WTC11 (cell line): ENCODE data around the gene BLOC1S4. TPM values are rescaled to one million over a fixed set of nuclear protein-coding genes. Genes with fewer than 3 reads are reported as not detected.

ENCODE experiments used
- ATAC-seq: fragments of 200-7000 bp; cut with Tn5 transposase; 2 replicates; pipeline ENCODE4 v1.10.0; 2021; ENCODE audit warnings: mild to moderate bottlenecking, moderate library complexity
- CTCF ChIA-PET: fragments of 300-600 bp; sonication (Branson Sonifier 250); formaldehyde crosslinking; loops from one replicate; lab custom pipeline; 2021; ENCODE audit warnings: antibody characterized with exemption; lab: Charles Lee
- POLR2A ChIA-PET: fragments of 350-600 bp; sonication (Branson Sonifier 250); formaldehyde crosslinking; loops from one replicate; lab custom pipeline; 2021; ENCODE audit warnings: antibody characterized with exemption; lab: Charles Lee
- DNase-seq: peaks from one replicate; pipeline ENCODE4 v3.0.0; 2021; ENCODE audit warnings: low spot score
- H3K27ac Mint-ChIP-seq: 2 replicates; pipeline ENCODE4 v1.8.0; 2021; ENCODE audit warnings: mixed read lengths
- H3K27me3 Mint-ChIP-seq: 2 replicates; pipeline ENCODE4 v1.8.0; 2021; ENCODE audit warnings: low read depth, mild to moderate bottlenecking, moderate library complexity, mixed read lengths
- H3K36me3 Mint-ChIP-seq: 2 replicates; pipeline ENCODE4 v1.8.0; 2021; ENCODE audit warnings: mixed read lengths
- H3K4me1 Mint-ChIP-seq: 2 replicates; pipeline ENCODE4 v1.8.0; 2022; ENCODE audit warnings: mixed read lengths
- H3K4me3 Mint-ChIP-seq: 2 replicates; pipeline ENCODE4 v1.8.0; 2021; ENCODE audit warnings: mild to moderate bottlenecking, moderate library complexity, mixed read lengths
- H3K9me3 Mint-ChIP-seq: 2 replicates; pipeline ENCODE4 v1.8.0; 2021; ENCODE audit warnings: mixed read lengths
- CREM ChIP-seq: sonication (generic); formaldehyde crosslinking; IDR thresholded peaks from 2 replicates; pipeline ENCODE4 v1.8.1; 2022; ENCODE audit warnings: mild to moderate bottlenecking, missing genetic modification reagents, moderate library complexity
- ERG ChIP-seq: fragments of 250-450 bp; sonication (Bioruptor Pico); IDR thresholded peaks from 2 replicates; pipeline ENCODE4 v1.8.0; 2021; ENCODE audit warnings: mild to moderate bottlenecking
- ESRRA ChIP-seq: sonication (generic); formaldehyde crosslinking; IDR thresholded peaks from 2 replicates; pipeline ENCODE4 v1.8.1; 2022; ENCODE audit warnings: mild to moderate bottlenecking, missing genetic modification reagents, borderline replicate concordance
- FOXJ3 ChIP-seq: sonication (generic); formaldehyde crosslinking; IDR thresholded peaks from 2 replicates; pipeline ENCODE4 v1.9.0; 2021; ENCODE audit warnings: missing genetic modification reagents, mild to moderate bottlenecking, borderline replicate concordance
- FOXP4 ChIP-seq: sonication (generic); formaldehyde crosslinking; IDR thresholded peaks from 2 replicates; pipeline ENCODE4 v1.8.0; 2022; ENCODE audit warnings: mild to moderate bottlenecking, missing genetic modification reagents
- GABPB1 ChIP-seq: sonication (generic); formaldehyde crosslinking; IDR thresholded peaks from 2 replicates; pipeline ENCODE4 v1.8.1; 2023; ENCODE audit warnings: mild to moderate bottlenecking, missing genetic modification reagents
- HMGA2 ChIP-seq: fragments of 250-450 bp; sonication (Bioruptor Pico); IDR thresholded peaks from 2 replicates; pipeline ENCODE4 v1.4.0; 2021; ENCODE audit warnings: mild to moderate bottlenecking, moderate library complexity
- MYBL2 ChIP-seq: sonication (generic); formaldehyde crosslinking; IDR thresholded peaks from 2 replicates; pipeline ENCODE4 v1.8.1; 2023; ENCODE audit warnings: mild to moderate bottlenecking, moderate library complexity, missing genetic modification reagents
- NFE2L1 ChIP-seq: sonication (generic); formaldehyde crosslinking; IDR thresholded peaks from 2 replicates; pipeline ENCODE4 v1.8.1; 2023; ENCODE audit warnings: missing genetic modification reagents
- NR1H2 ChIP-seq: sonication (generic); formaldehyde crosslinking; IDR thresholded peaks from 2 replicates; pipeline ENCODE4 v1.9.0; 2021; ENCODE audit warnings: mild to moderate bottlenecking, moderate library complexity, missing genetic modification reagents
- NR2C2 ChIP-seq: sonication (generic); formaldehyde crosslinking; IDR thresholded peaks from 2 replicates; pipeline ENCODE4 v1.8.0; 2022; ENCODE audit warnings: mild to moderate bottlenecking, missing genetic modification reagents
- SMAD4 ChIP-seq: sonication (generic); formaldehyde crosslinking; IDR thresholded peaks from 2 replicates; pipeline ENCODE4 v1.8.0; 2022; ENCODE audit warnings: mild to moderate bottlenecking, missing genetic modification reagents
- TEAD4 ChIP-seq: sonication (generic); formaldehyde crosslinking; IDR thresholded peaks from 2 replicates; pipeline ENCODE4 v1.8.0; 2022; ENCODE audit warnings: mild to moderate bottlenecking, missing genetic modification reagents
- ZNF317 ChIP-seq: sonication (generic); formaldehyde crosslinking; IDR thresholded peaks from 2 replicates; pipeline ENCODE4 v1.8.1; 2023; ENCODE audit warnings: low read depth, mild to moderate bottlenecking, moderate library complexity, missing genetic modification reagents, borderline replicate concordance
- ZNF423 ChIP-seq: fragments of 250-450 bp; sonication (Bioruptor Pico); IDR thresholded peaks from 2 replicates; pipeline ENCODE4 v2.1.2; 2022; ENCODE audit warnings: mild to moderate bottlenecking, moderate library complexity
- total RNA-seq: library from RNA; stranded (reverse); gene quantifications from 3 replicates; pipeline ENCODE4 v1.2.3, GENCODE V29; 2021
- TF ChIP-seq, protein P1 (sequence below): sonication (generic); formaldehyde crosslinking; IDR thresholded peaks from 2 replicates; pipeline ENCODE4 v1.8.1; 2022; ENCODE audit warnings: missing genetic modification reagents, borderline replicate concordance
- TF ChIP-seq, protein P2 (sequence below): fragments of 250-450 bp; sonication (Bioruptor Pico); IDR thresholded peaks from 2 replicates; pipeline ENCODE4 v2.1.2; 2022; ENCODE audit warnings: mild to moderate bottlenecking, moderate library complexity
- TF ChIP-seq, protein P3 (sequence below): sonication (generic); formaldehyde crosslinking; IDR thresholded peaks from 2 replicates; pipeline ENCODE4 v1.8.0; 2022; ENCODE audit warnings: mild to moderate bottlenecking, missing genetic modification reagents
- TF ChIP-seq, protein P4 (sequence below): sonication (generic); formaldehyde crosslinking; IDR thresholded peaks from 2 replicates; pipeline ENCODE4 v1.8.0; 2023; ENCODE audit warnings: mild to moderate bottlenecking, missing genetic modification reagents
- TF ChIP-seq, protein P5 (sequence below): fragments of 250-450 bp; sonication (Bioruptor Pico); conservative IDR thresholded peaks from 2 replicates; pipeline ENCODE4 v1.9.0; 2021; ENCODE audit warnings: mild to moderate bottlenecking

Gene BLOC1S4
- total RNA-seq, 1 experiment from 2014 or later: 21.4 TPM

- TF ChIP-seq NFE2L1 (no peak), FOXJ3 (CRISPR knock-in tag) (no peak), CREM (no peak), NR2C2 (no peak), GABPB1 (CRISPR knock-in tag) (no peak)
- TF ChIP-seq, protein P1, sequence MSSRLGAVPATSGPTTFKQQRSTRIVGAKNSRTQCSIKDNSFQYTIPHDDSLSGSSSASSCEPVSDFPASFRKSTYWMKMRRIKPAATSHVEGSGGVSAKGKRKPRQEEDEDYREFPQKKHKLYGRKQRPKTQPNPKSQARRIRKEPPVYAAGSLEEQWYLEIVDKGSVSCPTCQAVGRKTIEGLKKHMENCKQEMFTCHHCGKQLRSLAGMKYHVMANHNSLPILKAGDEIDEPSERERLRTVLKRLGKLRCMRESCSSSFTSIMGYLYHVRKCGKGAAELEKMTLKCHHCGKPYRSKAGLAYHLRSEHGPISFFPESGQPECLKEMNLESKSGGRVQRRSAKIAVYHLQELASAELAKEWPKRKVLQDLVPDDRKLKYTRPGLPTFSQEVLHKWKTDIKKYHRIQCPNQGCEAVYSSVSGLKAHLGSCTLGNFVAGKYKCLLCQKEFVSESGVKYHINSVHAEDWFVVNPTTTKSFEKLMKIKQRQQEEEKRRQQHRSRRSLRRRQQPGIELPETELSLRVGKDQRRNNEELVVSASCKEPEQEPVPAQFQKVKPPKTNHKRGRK (CRISPR knock-in tag): no peak
- TF ChIP-seq, protein P2, sequence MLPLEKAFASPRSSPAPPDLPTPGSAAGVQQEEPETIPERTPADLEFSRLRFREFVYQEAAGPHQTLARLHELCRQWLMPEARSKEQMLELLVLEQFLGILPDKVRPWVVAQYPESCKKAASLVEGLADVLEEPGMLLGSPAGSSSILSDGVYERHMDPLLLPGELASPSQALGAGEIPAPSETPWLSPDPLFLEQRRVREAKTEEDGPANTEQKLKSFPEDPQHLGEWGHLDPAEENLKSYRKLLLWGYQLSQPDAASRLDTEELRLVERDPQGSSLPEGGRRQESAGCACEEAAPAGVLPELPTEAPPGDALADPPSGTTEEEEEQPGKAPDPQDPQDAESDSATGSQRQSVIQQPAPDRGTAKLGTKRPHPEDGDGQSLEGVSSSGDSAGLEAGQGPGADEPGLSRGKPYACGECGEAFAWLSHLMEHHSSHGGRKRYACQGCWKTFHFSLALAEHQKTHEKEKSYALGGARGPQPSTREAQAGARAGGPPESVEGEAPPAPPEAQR: no peak
Measured at GRCh38 chr4:6727081-6727942, 11.3 kb downstream of the BLOC1S4 start (continued).

GRCh38 chr4:6727943-6728250 lies 11.9 kb downstream of the BLOC1S4 start:
- Mint-ChIP-seq H3K36me3 (no peaks in the 10 kb centered on the region), H3K4me1 (peaks cover 16% of the 10 kb centered on the region), H3K4me3 (no peak overlapping the region), H3K27ac (no peak overlapping the region), H3K9me3 (no peaks in the 10 kb centered on the region), H3K27me3 (no peaks in the 10 kb centered on the region)
- ChIA-PET CTCF (interaction anchor here (0.6 to 3.8 kb wide), 3 partner anchors 26 to 343 kb away, joined by 3 to 13 read pairs (median 4); no protein-coding TSS in a partner anchor), POLR2A (no interaction called here)
- no peak for ATAC-seq
- TF ChIP-seq SMAD4 (CRISPR knock-in tag): no peak
- no peak for TF ChIP-seq MYBL2 (CRISPR knock-in tag)
- TF ChIP-seq, protein P3, sequence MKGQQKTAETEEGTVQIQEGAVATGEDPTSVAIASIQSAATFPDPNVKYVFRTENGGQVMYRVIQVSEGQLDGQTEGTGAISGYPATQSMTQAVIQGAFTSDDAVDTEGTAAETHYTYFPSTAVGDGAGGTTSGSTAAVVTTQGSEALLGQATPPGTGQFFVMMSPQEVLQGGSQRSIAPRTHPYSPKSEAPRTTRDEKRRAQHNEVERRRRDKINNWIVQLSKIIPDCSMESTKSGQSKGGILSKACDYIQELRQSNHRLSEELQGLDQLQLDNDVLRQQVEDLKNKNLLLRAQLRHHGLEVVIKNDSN (CRISPR knock-in tag): no peak
- TF ChIP-seq, protein P4, sequence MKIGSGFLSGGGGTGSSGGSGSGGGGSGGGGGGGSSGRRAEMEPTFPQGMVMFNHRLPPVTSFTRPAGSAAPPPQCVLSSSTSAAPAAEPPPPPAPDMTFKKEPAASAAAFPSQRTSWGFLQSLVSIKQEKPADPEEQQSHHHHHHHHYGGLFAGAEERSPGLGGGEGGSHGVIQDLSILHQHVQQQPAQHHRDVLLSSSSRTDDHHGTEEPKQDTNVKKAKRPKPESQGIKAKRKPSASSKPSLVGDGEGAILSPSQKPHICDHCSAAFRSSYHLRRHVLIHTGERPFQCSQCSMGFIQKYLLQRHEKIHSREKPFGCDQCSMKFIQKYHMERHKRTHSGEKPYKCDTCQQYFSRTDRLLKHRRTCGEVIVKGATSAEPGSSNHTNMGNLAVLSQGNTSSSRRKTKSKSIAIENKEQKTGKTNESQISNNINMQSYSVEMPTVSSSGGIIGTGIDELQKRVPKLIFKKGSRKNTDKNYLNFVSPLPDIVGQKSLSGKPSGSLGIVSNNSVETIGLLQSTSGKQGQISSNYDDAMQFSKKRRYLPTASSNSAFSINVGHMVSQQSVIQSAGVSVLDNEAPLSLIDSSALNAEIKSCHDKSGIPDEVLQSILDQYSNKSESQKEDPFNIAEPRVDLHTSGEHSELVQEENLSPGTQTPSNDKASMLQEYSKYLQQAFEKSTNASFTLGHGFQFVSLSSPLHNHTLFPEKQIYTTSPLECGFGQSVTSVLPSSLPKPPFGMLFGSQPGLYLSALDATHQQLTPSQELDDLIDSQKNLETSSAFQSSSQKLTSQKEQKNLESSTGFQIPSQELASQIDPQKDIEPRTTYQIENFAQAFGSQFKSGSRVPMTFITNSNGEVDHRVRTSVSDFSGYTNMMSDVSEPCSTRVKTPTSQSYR: no peak
- no peak for TF ChIP-seq NR1H2 (CRISPR knock-in tag)
- TF ChIP-seq, protein P2: no peak
- no peak for TF ChIP-seq FOXP4 (CRISPR knock-in tag)
- no peak for TF ChIP-seq ZNF423 (CRISPR knock-in tag)
- no peak for TF ChIP-seq TEAD4 (CRISPR knock-in tag)
- TF ChIP-seq ERG (CRISPR knock-in tag): no peak
- TF ChIP-seq HMGA2: no peak
- no peak for TF ChIP-seq ZNF317 (CRISPR knock-in tag)
- TF ChIP-seq, protein P5, sequence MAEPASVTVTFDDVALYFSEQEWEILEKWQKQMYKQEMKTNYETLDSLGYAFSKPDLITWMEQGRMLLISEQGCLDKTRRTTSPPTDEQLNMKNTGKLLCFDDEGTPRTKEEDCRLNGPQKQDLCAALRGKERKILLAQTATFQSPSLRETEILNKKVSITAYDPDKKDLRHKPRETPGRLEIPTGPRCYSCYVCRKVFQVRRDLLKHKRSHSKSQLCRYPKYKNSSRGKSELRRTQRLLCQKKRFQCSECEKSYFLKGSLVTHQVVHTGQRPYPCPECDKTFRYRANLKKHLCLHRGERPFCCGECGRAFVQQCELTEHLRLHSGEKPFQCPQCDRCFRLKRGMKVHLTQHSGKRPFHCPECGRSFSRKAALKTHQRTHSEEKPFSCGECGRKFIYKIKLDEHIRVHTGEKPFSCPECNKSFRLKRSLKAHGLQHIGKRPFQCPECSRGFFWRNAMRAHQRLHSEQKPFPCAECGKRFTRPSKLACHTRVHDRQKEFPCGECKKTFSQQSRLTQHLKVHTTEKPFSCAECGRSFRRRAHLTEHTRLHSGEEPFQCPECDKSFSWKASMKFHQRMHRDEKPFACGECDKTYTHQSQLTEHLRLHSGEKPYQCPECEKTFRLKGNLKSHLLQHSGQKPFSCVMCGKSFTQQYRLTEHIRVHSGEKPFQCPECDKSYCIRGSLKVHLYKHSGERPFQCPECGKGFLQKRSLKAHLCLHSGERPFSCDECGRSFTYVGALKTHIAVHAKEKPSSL: no peak
- TF ChIP-seq ESRRA: no peak
- no peak for TF ChIP-seq GABPB1 (CRISPR knock-in tag)
- DNase-seq: no peak
